Nephron progenitor cell (in vitro differentiated cells): ENCODE measurements around the gene PYDC1.
"Not testable (repeated sequence)": the region's sequence is repeated elsewhere in the genome, so short reads cannot be mapped to it uniquely, and the experiment has no call there.

Experiments
- DNase-seq: peaks from one replicate; pipeline ENCODE4 v3.0.0; 2021
- H3K27ac Mint-ChIP-seq: 2 replicates; pipeline ENCODE4 v1.8.0; 2021; ENCODE audit warnings: mild to moderate bottlenecking, moderate library complexity, mixed read lengths
- H3K27me3 Mint-ChIP-seq: 2 replicates; pipeline ENCODE4 v1.8.0; 2021; ENCODE audit warnings: mild to moderate bottlenecking, low read depth, mixed read lengths; ENCODE audit not compliant: poor library complexity
- H3K36me3 Mint-ChIP-seq: 2 replicates; pipeline ENCODE4 v1.8.0; 2021; ENCODE audit warnings: low read depth, mixed read lengths
- H3K4me1 Mint-ChIP-seq: 2 replicates; pipeline ENCODE4 v1.8.0; 2021; ENCODE audit warnings: mixed read lengths
- H3K4me3 Mint-ChIP-seq: 2 replicates; pipeline ENCODE4 v1.8.0; 2021; ENCODE audit warnings: mild to moderate bottlenecking, moderate library complexity, mixed read lengths
- H3K9me3 Mint-ChIP-seq: 2 replicates; pipeline ENCODE4 v1.8.0; 2021; ENCODE audit warnings: mild to moderate bottlenecking, moderate library complexity, mixed read lengths
- TF ChIP-seq, protein P1 (sequence below): fragments of 200-600 bp; sonication (generic); IDR thresholded peaks from 2 replicates; pipeline ENCODE4 v1.5.0; 2021; ENCODE audit warnings: antibody characterized with exemption

PYDC1 gene

GRCh38 chr16:31199430-31200041 lies 17.4 kb downstream of the PYDC1 start:
- Mint-ChIP-seq H3K4me1 (peaks cover 10% of the 10 kb centered on the region), H3K27me3 (peaks cover 60% of the 10 kb centered on the region), H3K27ac (peak overlapping the region; percentile 11), H3K36me3 (peaks cover 44% of the 10 kb centered on the region), H3K9me3 (no peaks in the 10 kb centered on the region), H3K4me3 (no peak overlapping the region)
- TF ChIP-seq, protein P1, sequence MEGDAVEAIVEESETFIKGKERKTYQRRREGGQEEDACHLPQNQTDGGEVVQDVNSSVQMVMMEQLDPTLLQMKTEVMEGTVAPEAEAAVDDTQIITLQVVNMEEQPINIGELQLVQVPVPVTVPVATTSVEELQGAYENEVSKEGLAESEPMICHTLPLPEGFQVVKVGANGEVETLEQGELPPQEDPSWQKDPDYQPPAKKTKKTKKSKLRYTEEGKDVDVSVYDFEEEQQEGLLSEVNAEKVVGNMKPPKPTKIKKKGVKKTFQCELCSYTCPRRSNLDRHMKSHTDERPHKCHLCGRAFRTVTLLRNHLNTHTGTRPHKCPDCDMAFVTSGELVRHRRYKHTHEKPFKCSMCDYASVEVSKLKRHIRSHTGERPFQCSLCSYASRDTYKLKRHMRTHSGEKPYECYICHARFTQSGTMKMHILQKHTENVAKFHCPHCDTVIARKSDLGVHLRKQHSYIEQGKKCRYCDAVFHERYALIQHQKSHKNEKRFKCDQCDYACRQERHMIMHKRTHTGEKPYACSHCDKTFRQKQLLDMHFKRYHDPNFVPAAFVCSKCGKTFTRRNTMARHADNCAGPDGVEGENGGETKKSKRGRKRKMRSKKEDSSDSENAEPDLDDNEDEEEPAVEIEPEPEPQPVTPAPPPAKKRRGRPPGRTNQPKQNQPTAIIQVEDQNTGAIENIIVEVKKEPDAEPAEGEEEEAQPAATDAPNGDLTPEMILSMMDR: no peak
- no peak for DNase-seq

DNA sequence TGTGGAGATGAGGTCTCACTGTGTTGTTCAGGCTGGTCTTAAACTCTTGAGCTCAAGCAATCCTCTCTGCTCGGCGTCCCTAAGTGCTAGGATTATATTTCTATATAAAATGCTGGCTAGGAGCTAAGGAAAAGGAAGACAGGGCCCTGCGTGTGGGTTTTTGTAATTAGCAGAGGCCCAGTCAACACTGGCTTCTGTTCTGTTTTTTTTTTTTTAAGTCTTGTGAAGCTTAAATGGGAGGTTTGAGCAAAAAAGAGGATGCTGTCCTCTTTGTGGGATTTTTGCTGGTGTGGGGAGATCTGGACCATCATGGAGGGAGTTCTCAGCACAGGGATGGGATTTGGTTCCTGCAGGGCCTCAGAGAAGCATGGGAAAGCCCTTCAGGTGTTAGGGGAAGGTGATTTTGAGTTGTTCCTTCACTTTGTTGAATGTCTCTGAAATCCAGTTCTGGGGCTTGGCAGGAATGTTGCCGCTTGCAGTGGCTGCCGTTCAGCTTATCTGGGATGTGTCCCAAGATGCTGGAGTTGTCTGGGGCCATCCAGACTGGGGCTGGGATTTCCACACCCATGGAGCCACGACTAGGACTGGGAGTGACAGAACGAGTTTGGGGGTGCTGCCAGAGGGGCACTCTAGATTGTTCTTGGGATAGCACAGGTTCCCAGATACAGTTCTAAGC lies 18.6 kb downstream of the PYDC1 start:
- Mint-ChIP-seq H3K36me3 (peaks cover 56% of the 10 kb centered on the region), H3K9me3 (no peaks in the 10 kb centered on the region), H3K27me3 (peaks cover 48% of the 10 kb centered on the region), H3K27ac (peak overlapping the region; percentile 18), H3K4me3 (no peak overlapping the region), H3K4me1 (peaks cover 10% of the 10 kb centered on the region)
- TF ChIP-seq, protein P1: no peak
- no peak for DNase-seq

DNA sequence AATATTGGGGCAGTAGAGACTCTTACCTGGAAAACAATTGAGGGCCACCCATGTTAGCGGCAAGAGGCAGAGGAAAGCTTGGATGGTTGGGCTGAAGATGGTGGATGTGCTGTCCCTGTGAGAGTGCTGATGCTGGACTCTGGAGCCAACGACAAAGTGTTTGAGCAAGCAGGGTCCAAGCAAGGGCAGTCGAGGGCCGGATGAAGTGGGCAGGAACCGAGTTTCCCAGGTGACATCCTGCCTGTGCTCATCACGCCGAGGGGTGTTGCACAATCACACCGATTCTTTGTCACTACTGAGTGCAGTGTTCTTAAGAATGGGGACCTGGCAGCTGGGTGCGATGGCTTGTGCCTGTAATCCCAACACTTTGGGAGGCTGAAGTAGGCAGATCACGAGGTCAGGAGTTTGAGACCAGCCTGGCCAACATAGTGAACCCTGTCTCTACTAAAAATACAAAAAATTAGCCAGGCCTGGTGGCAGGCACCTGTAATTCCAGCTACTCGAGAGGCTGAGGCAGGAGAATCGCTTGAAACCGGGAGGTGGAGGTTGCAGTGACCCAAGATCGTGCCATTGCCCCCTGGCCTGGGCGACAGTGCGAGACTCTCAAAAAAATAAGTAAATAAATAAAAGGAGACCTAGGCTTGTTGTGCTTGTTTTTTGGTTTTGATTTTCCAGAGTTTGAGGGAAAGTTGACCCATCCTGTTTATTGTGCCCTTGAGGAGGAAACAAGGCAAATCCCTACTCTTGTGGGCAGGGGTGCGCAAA lies 20.4 kb downstream of the PYDC1 start:
- no peak overlapping the region for H3K4me3 Mint-ChIP-seq
- TF ChIP-seq, protein P1: no peak
- peaks cover 71% of the 10 kb centered on the region for H3K36me3 Mint-ChIP-seq
- H3K4me1 Mint-ChIP-seq: peaks cover 6% of the 10 kb centered on the region
- no peak for DNase-seq
- H3K27me3 Mint-ChIP-seq: peaks cover 29% of the 10 kb centered on the region
- H3K27ac Mint-ChIP-seq: no peak overlapping the region
- H3K9me3 Mint-ChIP-seq: no peaks in the 10 kb centered on the region

- H3K4me3 Mint-ChIP-seq: not testable (repeated sequence)
These were observed 21.1 kb downstream of the PYDC1 start for GRCh38 chr16:31195861-31196260.

GRCh38 chr16:31194898-31195297 lies 22.0 kb downstream of the PYDC1 start:
- no peak for DNase-seq
- TF ChIP-seq, protein P1: no peak
- H3K4me1 Mint-ChIP-seq: no peaks in the 10 kb centered on the region
- no peak overlapping the region for H3K27ac Mint-ChIP-seq
- H3K9me3 Mint-ChIP-seq: no peaks in the 10 kb centered on the region
- H3K4me3 Mint-ChIP-seq: no peak overlapping the region
- peaks cover 84% of the 10 kb centered on the region for H3K36me3 Mint-ChIP-seq
- H3K27me3 Mint-ChIP-seq: peaks cover 16% of the 10 kb centered on the region

More at GRCh38 chr16:31195861-31196260, 21.1 kb downstream of the PYDC1 start:
- Mint-ChIP-seq H3K27me3 (peaks cover 23% of the 10 kb centered on the region), H3K36me3 (peaks cover 77% of the 10 kb centered on the region)
- H3K9me3 Mint-ChIP-seq, DNase-seq, H3K4me1 Mint-ChIP-seq, H3K27ac Mint-ChIP-seq: not testable (repeated sequence)

- no peak for DNase-seq
- H3K9me3 Mint-ChIP-seq: no peaks in the 10 kb centered on the region
- H3K36me3 Mint-ChIP-seq: peaks cover 84% of the 10 kb centered on the region
- peaks cover 6% of the 10 kb centered on the region for H3K27me3 Mint-ChIP-seq
- H3K27ac Mint-ChIP-seq: no peak overlapping the region
- TF ChIP-seq, protein P1: no peak
- H3K4me1 Mint-ChIP-seq: no peaks in the 10 kb centered on the region
- no peak overlapping the region for H3K4me3 Mint-ChIP-seq
These were observed 23.1 kb downstream of the PYDC1 start for GRCh38 chr16:31193874-31194273.
